GM12878 (cell line): ENCODE results near the gene AOPEP. TPM values are rescaled to one million over a fixed set of nuclear protein-coding genes. Genes with fewer than 3 reads are reported as not detected.

Experiments used
- ATAC-seq: fragments of 200-7000 bp; cut with Tn5 transposase; 3 replicates; pipeline ENCODE4 v1.9.1; 2020; ENCODE audit warnings: mild to moderate bottlenecking, moderate library complexity
- BruUV-seq: library from RNA; stranded (reverse); fragments of 400-500 nt; replicated peaks from 2 replicates; lab custom pipeline; 2021; lab: Mats Ljungman, UMichigan
- CTCF ChIA-PET: fragments of 300-600 bp; sonication (Branson Sonifier 250); formaldehyde crosslinking; extraction: SDS; loops from one replicate; lab custom pipeline; 2021; ENCODE audit warnings: inconsistent platforms; lab: Yijun Ruan, JAX
- POLR2A ChIA-PET: fragments of 350-600 bp; formaldehyde crosslinking; extraction: SDS; loops from one replicate; lab custom pipeline; 2021; ENCODE audit warnings: inconsistent platforms; lab: Charles Lee
- RAD21 ChIA-PET: fragments of 300-600 bp; sonication (Branson Sonifier 250); formaldehyde crosslinking; loops from one replicate; lab custom pipeline; 2023; ENCODE audit warnings: antibody characterized with exemption; ENCODE audit not compliant: unreplicated experiment; lab: Charles Lee
- SMC1A ChIA-PET: fragments of 300-600 bp; sonication (Branson Sonifier 250); formaldehyde crosslinking; loops from one replicate; lab custom pipeline; 2023; ENCODE audit not compliant: unreplicated experiment, uncharacterized antibody; lab: Charles Lee
- DNase-seq: peaks from one replicate; pipeline ENCODE4 v3.0.0-alpha.2; 2011; ENCODE audit warnings: low read depth, low spot score
- FAIRE-seq: peaks from 3 replicates; lab custom pipeline; 2011; peaks lifted over from hg19 to GRCh38; lab: Jason Lieb, UNC
- H2AFZ ChIP-seq: 2 replicates; pipeline ENCODE4 v1.6.0; 2011; ENCODE audit warnings: low read depth, low read length, control low read depth; ENCODE audit not compliant: control insufficient read depth
- H3K27ac ChIP-seq: 2 replicates; pipeline ENCODE4 v1.5.1; 2011; ENCODE audit warnings: control low read depth; ENCODE audit not compliant: control insufficient read depth, insufficient read depth
- H3K27me3 ChIP-seq, 2 experiments: replicated peaks in 1 of 2; 2 replicates each; pipeline versions ENCODE4 v1.6.0 to v1.6.1; 2011; ENCODE audit warnings: low read length in 1 of 2; ENCODE audit not compliant: control insufficient read depth in 2 of 2, insufficient read depth in 2 of 2
- H3K36me3 ChIP-seq, 2 experiments: 2 replicates each; pipeline ENCODE4 v1.5.1; 2011; ENCODE audit warnings: low read length in 1 of 2; ENCODE audit not compliant: control insufficient read depth in 2 of 2, insufficient read depth in 2 of 2
- H3K4me1 ChIP-seq: 2 replicates; pipeline ENCODE4 v1.6.1; 2011; ENCODE audit warnings: mild to moderate bottlenecking, low read length, moderate library complexity, mixed read lengths; ENCODE audit not compliant: control insufficient read depth, insufficient read depth
- H3K4me2 ChIP-seq: 2 replicates; pipeline ENCODE4 v1.6.0; 2011; ENCODE audit warnings: control low read depth; ENCODE audit not compliant: control insufficient read depth, insufficient read depth
- H3K4me3 ChIP-seq: fragments of 200-600 bp; sonication (generic); 2 replicates; pipeline ENCODE4 v1.5.1; 2016
- H3K79me2 ChIP-seq: 2 replicates; pipeline ENCODE4 v1.6.0; 2011; ENCODE audit warnings: low read length; ENCODE audit not compliant: control insufficient read depth, insufficient read depth
- H3K9ac ChIP-seq: 2 replicates; pipeline ENCODE4 v1.8.0; 2011; ENCODE audit warnings: low read length, control low read depth, mixed read lengths; ENCODE audit not compliant: control insufficient read depth, insufficient read depth
- H3K9me3 ChIP-seq: replicated peaks from 3 replicates; pipeline ENCODE4 v1.5.1; 2011; ENCODE audit warnings: mild to moderate bottlenecking, low read length; ENCODE audit not compliant: control insufficient read depth, insufficient read depth
- H4K20me1 ChIP-seq: 2 replicates; pipeline ENCODE4 v1.6.0; 2011; ENCODE audit not compliant: control insufficient read depth, insufficient read depth
- BRCA1 ChIP-seq: IDR thresholded peaks from 2 replicates; pipeline ENCODE4 v1.6.1; 2011; ENCODE audit warnings: low read depth, low read length, improper control_type of control experiment
- CHD2 ChIP-seq: IDR thresholded peaks from 2 replicates; pipeline ENCODE4 v1.6.1; 2011; ENCODE audit warnings: low read depth, low read length, improper control_type of control experiment, borderline replicate concordance
- DPF2 ChIP-seq: fragments of 450-650 bp; IDR thresholded peaks from 2 replicates; pipeline ENCODE4 v1.6.1; 2017; ENCODE audit warnings: mild to moderate bottlenecking
- HSF1 ChIP-seq: fragments of 150-350 bp; IDR thresholded peaks from 2 replicates; pipeline ENCODE4 v1.6.1; 2014; ENCODE audit warnings: mild to moderate bottlenecking, low read depth, low read length
- IRF5 ChIP-seq: fragments of 450-650 bp; IDR thresholded peaks from 2 replicates; pipeline ENCODE4 v1.6.1; 2017; ENCODE audit warnings: borderline replicate concordance
- RB1 ChIP-seq: fragments of 450-650 bp; formaldehyde crosslinking; IDR thresholded peaks from 2 replicates; pipeline ENCODE4 v1.6.1; 2017; ENCODE audit warnings: mild to moderate bottlenecking, borderline replicate concordance
- SIN3A ChIP-seq: IDR thresholded peaks from 2 replicates; pipeline ENCODE4 v1.6.1; 2012; ENCODE audit warnings: low read depth, low read length, improper control_type of control experiment
- WGBS: methylation state at CpG from one replicate; pipeline ENCODE4 v1.1.6; 2016; ENCODE audit warnings: low lambda C conversion rate; ENCODE audit not compliant: insufficient replicate concordance, insufficient coverage; ENCODE audit errors: missing lambda C conversion rate; 5-methylcytosine and 5-hydroxymethylcytosine counted together
- in situ Hi-C: fragments of 300-500 bp; cut with MboI; formaldehyde crosslinking; loops from 9 replicates; pipeline ENCODE4 v1.14.3; 2018; ENCODE audit warnings: mixed read lengths
- intact Hi-C: fragments of 100-400 bp; cut with micrococcal nuclease; formaldehyde crosslinking; loops from one replicate; pipeline ENCODE4 v1.14.2; 2022; ENCODE audit not compliant: unreplicated experiment
- polyA plus RNA-seq, 11 experiments: library from polyadenylated mRNA; depleted of rRNA in 4 of 11; unstranded in 6 of 11; stranded (reverse) in 5 of 11; fragments of >200 nt; fragmentation: Nextera tagmentation in 4 of 11; fragmentation: Illumina TruSeq in 1 of 11; extraction: Ambion mirVana in 4 of 11; extraction: Trizol in 1 of 11; gene quantifications; 1 replicate in 1 of 11; 2 replicates in 10 of 11; pipeline versions ENCODE4 v1.2.1 to v1.2.3, GENCODE V29; 2011 to 2016; ENCODE audit warnings: inconsistent platforms in 2 of 11, missing spikeins in 2 of 11, low read depth in 1 of 11
- total RNA-seq, 4 experiments: library from RNA; depleted of rRNA in 3 of 4; stranded (reverse); fragments of >200 nt in 3 of 4; fragmentation: Illumina TruSeq in 1 of 4; extraction: Trizol in 1 of 4; gene quantifications; 2 replicates each; pipeline versions ENCODE4 v1.2.1 to v1.2.3, GENCODE V29; 2013 to 2021

The AOPEP gene
- total and polyA plus RNA-seq, 10 of the 15 experiments (the other 5 are each of a cell fraction or from before 2014, with no cell fraction given) = 2.3 to 16.9 (median 10.1) TPM

- WGBS = 71% methylated on average over 11 of the region's 11 CpGs
- Histone ChIP-seq H3K4me2 (peak overlapping the region; percentile 88), H3K79me2 (no peaks in the 10 kb centered on the region; the same call in 1 of the 2 replicates), H3K27me3 (no peaks in the 10 kb centered on the region), H3K4me3 (no peak overlapping the region), H3K36me3 (no peaks in the 10 kb centered on the region), H3K27ac (peak overlapping the region; percentile 92)
- ChIA-PET POLR2A (interaction anchor here (0.6 to 1.0 kb wide), 4 partner anchors 18 to 254 kb away, joined by 3 to 4 read pairs (median 3); no protein-coding TSS in a partner anchor), CTCF (interaction anchor here (1.0 to 2.5 kb wide), 6 partner anchors 11 to 78 kb away, joined by 3 to 13 read pairs (median 4); no protein-coding TSS in a partner anchor), SMC1A (interaction anchor here (0.9 to 3.4 kb wide), 22 partner anchors 9 to 181 kb away, joined by 3 to 22 read pairs (median 6); no protein-coding TSS in a partner anchor)
- ATAC-seq = no peak
- FAIRE-seq = no peak
- TF ChIP-seq SIN3A = no peak
- TF ChIP-seq HSF1 = no peak
- TF ChIP-seq IRF5 = no peak
- no peak for TF ChIP-seq RB1
- TF ChIP-seq CHD2 = no peak
- TF ChIP-seq DPF2 = no peak
- no peak for TF ChIP-seq BRCA1
- TF ChIP-seq, all 136 proteins: peak for 0
- Histone ChIP-seq H4K20me1 (no peaks in the 10 kb centered on the region), H2AFZ (no peak overlapping the region; the same call in 1 of the 2 replicates), H3K9me3 (no peaks in the 10 kb centered on the region), H3K4me1 (peaks cover 26% of the 10 kb centered on the region), H3K9ac (peak overlapping the region; percentile 64)
- in situ Hi-C loops (no loop called here), intact Hi-C loops (loop anchor here (2.0 to 5.0 kb wide), 3 partner anchors 13 to 79 kb away; no protein-coding TSS in a partner anchor)
- DNase-seq = no peak
- no TSS peak for BruUV-seq
- RAD21 ChIA-PET = interaction anchor here (0.9 to 3.3 kb wide), 9 partner anchors 9 to 78 kb away, joined by 3 to 22 read pairs (median 3); no protein-coding TSS in a partner anchor
Observed at GRCh38 chr9:94861589-94862272, 135.2 kb downstream of the AOPEP start.
